HG03097 (cell line): Measurements from ENCODE around the gene ADAMTS1.

Experiments used
- ATAC-seq: cut with Tn5 transposase; IDR thresholded peaks from one replicate; pipeline ENCODE4 v1.9.1; 2021; ENCODE audit not compliant: unreplicated experiment, low FRiP score

ADAMTS1 gene

DNA sequence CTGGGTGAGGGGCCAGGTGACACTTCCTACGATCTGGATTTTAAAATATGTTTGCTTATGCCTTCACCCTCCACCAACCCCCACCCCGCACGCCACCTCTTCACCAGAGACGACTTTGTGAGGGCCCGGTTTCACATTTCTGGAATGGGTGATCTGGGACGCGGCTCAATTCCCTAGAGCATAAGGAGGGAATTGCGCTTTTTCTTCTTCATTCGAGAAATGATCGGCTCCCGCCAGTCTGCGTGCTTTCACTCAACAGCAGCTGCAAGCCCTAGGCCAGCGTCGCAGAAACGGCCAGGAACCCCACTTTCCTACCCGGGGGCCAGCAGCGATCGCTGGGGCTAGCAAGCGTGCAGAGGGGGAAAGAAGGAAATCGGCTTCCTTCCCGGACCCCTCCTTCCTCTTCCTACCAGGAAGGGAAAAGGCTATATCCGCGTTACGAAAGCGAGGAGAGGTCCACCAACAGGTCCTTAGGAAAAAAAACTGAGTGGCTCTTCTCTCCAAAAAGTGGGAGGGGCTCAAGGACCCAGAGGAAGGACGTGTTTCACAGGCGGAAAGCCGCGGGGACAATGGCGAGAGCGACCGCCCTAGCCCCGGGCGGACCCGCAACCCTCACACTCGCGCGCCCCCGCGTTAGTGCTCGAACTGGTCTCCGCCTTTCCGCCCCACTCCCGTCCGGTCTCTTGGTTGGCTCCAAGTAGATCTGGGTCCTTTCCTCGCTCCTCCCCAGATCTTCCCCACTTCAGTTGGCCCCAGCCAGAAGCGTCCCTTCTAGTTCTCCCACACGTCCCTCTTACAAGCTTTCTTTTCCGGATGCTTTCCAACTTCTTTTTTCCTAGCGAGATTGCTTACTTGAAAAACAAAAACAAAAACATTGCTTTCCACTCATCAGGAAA lies 1.1 kb upstream of the ADAMTS1 start:
- no peak for ATAC-seq

DNA sequence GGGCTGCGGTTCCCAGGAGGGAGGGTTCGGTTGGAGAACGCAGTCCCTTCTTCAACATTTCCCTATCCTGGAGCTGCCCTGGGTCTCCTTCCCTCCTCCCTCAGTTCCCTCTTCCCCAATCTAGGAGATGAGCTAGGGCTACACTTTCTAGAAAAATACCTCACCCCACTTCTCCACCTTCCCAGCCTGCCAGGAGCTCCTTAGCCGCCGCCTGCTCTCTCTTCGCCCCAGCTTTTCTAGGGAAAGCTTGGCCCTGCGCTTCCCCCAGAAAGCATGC lies 488 bp upstream of the ADAMTS1 start:
- no peak for ATAC-seq

- no peak for ATAC-seq
Observed at GRCh38 chr21:26844258-26845065, 747 bp downstream of the ADAMTS1 start.

DNA sequence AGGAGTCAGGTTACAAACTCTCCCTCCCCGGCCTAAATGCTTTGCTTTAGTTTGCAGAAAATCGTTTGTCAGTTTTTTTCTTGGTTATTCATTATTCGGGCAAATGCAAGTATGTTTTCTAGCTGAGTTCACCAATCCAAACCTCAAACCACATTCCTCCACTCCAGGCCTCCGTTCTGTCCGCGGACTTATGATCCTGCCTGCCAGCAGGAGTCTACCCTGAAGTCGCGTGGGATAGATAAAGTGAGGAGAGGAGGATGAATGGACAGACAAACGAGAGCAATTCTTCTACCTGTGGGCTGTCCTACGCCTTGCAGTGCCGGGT lies 1.3 kb downstream of the ADAMTS1 start:
- ATAC-seq = no peak

- no peak for ATAC-seq
Observed at GRCh38 chr21:26842974-26843932, 2.0 kb downstream of the ADAMTS1 start.

DNA sequence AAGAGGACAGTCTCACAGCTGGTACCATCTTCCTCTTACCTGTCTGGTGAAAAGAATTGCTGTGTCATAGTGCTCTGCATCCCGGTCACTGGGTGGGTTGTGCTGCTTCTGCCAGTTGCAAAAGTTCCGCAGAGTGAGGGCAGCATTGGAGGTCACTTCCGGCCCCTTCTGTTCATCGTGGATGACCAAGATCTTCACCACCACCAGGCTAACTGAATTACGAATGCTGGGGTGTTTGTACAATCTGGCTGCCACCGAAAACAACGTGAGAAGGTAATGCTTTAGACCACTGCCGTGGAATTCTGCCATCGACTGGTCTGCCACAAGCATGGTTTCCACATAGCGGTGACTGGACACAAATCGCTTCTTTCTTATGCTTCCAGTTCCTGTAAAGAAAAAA lies 2.9 kb downstream of the ADAMTS1 start:
- ATAC-seq = no peak

DNA sequence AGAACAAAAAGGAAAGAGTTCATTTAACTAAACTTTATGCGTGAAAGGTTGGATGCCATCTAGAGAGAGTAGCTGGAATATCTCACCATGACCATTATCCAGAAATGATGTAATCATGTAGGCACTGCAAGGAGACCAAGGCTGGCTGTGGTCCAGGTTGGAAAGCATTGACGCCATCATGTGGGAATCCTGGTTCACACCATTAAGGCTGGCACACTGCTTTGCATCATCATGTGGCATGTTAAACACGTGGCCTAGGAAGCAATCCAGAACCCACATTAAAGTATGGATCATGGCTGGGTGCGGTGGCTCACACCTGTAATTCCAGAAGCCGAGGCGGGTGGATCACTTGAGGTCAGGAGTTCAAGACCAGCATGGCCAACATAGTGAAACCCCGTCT lies 4.3 kb downstream of the ADAMTS1 start:
- ATAC-seq = no peak

- no peak for ATAC-seq
Observed at GRCh38 chr21:26840201-26840600, 5.0 kb downstream of the ADAMTS1 start.

DNA sequence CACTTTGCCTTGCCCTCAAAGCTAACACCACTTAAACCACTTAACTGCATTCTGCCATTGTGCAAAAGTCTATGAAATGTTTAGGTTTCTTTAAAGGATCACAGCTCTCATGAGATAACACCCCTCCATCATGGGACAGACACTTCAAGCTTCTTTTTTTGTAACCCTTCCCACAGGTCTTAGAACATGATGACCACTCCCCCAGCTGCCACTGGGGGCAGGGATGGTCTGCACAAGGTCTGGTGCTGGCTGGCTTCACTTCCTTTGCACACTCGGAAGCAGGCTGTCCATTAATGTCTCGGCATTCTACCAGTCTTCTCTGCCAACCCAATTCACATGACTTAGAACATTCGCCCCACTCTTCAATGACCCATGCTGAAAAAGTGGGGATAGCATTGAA lies 7.7 kb downstream of the ADAMTS1 start:
- no peak for ATAC-seq

GRCh38 chr21:26836528-26836927 lies 8.7 kb downstream of the ADAMTS1 start:
- ATAC-seq = no peak

GRCh38 chr21:26835714-26836265 lies 9.4 kb downstream of the ADAMTS1 start:
- no peak for ATAC-seq

DNA sequence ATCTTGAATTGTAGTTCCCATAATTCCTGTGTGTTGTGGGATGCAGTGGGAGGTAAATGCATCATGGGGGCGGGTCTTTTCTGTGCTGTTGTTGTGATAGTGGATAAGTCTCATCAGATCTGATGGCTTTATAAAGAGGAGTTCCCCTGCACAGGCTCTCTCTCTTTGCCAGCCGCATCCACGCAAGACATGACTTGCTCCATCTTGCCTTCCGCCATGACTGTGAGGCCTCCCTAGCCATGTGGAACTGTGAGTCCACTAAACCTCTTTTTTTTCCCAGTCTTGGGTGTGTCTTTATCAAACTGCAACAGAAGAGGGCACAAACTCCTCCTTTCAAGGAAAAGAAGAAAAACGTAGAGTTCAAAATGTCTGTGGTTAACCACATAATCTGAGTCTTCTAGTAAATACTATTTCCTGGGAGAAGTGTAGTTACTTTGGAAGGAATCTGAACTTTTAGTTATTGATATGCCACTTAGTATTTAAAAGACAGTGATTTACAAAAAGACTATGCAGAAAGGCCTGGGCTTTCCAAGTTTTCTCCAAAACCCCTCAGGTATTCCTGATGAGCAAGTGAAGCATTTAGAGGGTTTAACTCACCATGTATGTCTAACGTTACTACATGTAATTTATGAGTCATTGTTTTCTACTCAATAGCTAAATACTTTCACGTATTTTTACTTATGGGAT lies 10.0 kb downstream of the ADAMTS1 start:
- no peak for ATAC-seq

GRCh38 chr21:26834181-26834905 lies 10.9 kb downstream of the ADAMTS1 start:
- no peak for ATAC-seq

- ATAC-seq = no peak
Observed at GRCh38 chr21:26833460-26833939, 11.7 kb downstream of the ADAMTS1 start.

DNA sequence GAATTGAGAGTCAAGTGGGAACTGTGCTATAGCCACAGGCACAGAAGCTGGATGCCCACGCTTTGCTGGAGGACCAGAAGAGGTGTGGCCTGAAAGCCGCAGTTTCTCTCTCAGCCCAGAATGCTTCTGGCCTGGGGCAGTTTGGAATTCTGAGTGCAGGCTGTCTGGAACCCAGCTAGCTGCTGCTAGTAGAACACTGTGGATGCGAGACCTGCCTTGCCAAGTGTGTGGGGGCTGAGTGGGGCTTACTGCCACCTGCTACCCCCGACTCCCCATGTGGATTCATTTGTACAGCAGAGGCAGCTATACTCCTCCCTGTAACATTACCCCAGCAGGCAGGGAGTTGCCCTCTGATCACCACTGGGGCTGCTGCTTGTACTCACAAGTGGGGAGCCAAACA lies 12.2 kb downstream of the ADAMTS1 start:
- ATAC-seq = no peak

DNA sequence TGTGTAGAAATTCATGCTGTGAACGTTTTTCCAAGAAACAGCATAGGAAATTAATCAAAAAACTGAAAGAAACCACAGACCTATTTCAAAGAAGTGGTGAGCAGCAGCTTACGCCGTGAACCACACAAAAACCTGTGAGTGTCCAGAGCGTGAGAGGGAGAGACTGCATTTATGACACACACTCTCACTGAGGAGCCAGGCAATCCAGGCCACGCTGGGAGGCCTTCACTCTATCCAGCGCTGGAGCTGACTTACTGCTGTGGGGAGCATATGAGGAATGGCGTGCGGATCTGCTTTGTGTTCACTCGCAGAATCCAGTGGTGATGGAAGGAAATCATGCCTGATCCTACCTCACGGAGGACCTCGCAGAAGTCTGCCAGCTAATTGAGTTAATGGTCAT lies 12.7 kb downstream of the ADAMTS1 start:
- ATAC-seq = no peak

- no peak for ATAC-seq
Observed at GRCh38 chr21:26826801-26827200, 18.4 kb downstream of the ADAMTS1 start.

DNA sequence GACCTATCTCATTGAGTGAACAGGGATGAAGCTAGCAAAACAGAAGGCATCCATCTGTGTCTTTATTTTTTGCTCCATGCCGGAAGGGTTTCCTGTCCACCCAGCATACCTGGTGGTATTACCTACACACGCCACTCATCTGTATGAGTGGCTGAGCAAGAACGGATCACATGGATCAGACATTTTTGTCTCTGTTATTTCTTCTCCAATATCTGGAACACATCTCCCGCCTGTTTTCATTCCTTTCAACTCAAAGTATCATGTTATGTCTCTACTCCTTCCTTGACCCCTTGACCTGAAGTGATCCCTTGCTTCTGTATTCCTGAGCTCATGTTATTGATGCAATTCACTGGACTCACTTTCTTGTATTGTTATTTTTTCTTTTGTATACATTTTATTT lies 24.7 kb downstream of the ADAMTS1 start:
- ATAC-seq = no peak

DNA sequence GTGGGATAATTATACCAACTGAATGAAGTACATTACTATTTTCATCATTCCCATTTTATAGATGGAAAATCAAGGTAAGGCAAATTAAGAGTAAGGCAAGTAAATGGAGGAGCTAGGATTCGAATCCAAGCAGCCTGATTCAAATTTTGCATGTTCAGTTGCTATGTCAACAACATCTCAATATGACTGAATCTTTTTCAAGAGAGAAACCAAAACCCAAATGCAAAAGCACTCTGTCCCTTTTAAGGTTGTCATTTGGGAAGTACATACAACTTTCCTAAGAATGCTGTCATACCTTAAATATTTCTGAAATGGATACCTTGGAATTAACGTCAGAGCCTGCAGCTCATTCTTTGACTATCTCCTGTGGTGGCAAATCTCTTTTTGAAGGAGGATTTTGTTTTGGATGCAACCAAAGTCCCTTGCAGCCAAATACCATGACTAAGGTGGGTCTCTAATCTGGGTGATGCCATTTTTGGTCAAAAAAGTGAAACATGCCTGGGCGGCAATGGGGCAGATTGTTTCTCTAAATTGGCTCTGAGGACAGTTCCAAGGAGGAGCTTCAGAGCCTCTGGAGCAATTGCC lies 25.4 kb downstream of the ADAMTS1 start:
- no peak for ATAC-seq
